SK-N-MC (cell line): ENCODE measurements around the gene PROSER2.

ENCODE experiments used
- EZH2 ChIP-seq: fragments of 200-600 bp; sonication (generic); IDR thresholded peaks from one replicate; pipeline ENCODE4 v1.6.1; 2017; ENCODE audit warnings: antibody characterized with exemption
- POLR2AphosphoS5 ChIP-seq: IDR thresholded peaks from 2 replicates; pipeline ENCODE4 v1.6.1; 2012; ENCODE audit warnings: mild to moderate bottlenecking, low read depth, low read length, borderline replicate concordance

- TF ChIP-seq EZH2 = no peak
- TF ChIP-seq POLR2AphosphoS5 = no peak
Measured at GRCh38 chr10:11879387-11880094, 56.4 kb downstream of the PROSER2 start.
